GM19193 (cell line): ENCODE results near the gene DHRS12.

ENCODE experiments used
- POLR2A ChIP-seq: IDR thresholded peaks from 4 replicates; pipeline ENCODE4 v1.6.1; 2011; ENCODE audit not compliant: insufficient read depth, insufficient read length; ENCODE audit errors: extremely low read depth

Gene DHRS12

GRCh38 chr13:51768976-51769375 is 35.0 kb downstream of the DHRS12 start:
- TF ChIP-seq POLR2A = no peak

GRCh38 chr13:51768378-51768921 is 35.5 kb downstream of the DHRS12 start:
- no peak for TF ChIP-seq POLR2A

- no peak for TF ChIP-seq POLR2A
These were observed 36.9 kb downstream of the DHRS12 start for GRCh38 chr13:51767100-51767499.

- TF ChIP-seq POLR2A = no peak
These were observed 38.8 kb downstream of the DHRS12 start for GRCh38 chr13:51765142-51765515.

GRCh38 chr13:51764184-51765141 is 39.5 kb downstream of the DHRS12 start:
- peak; percentile 66 for TF ChIP-seq POLR2A

GRCh38 chr13:51763486-51763885 is 40.5 kb downstream of the DHRS12 start:
- TF ChIP-seq POLR2A = no peak

- no peak for TF ChIP-seq POLR2A
These were observed 42.2 kb downstream of the DHRS12 start for GRCh38 chr13:51761643-51762350.

GRCh38 chr13:51760592-51760991 is 43.4 kb downstream of the DHRS12 start:
- TF ChIP-seq POLR2A = no peak

- no peak for TF ChIP-seq POLR2A
These were observed 44.7 kb downstream of the DHRS12 start for GRCh38 chr13:51759240-51759639.

- TF ChIP-seq POLR2A = no peak
These were observed 45.3 kb downstream of the DHRS12 start for GRCh38 chr13:51758691-51759090.

GRCh38 chr13:51756651-51757050 is 47.3 kb downstream of the DHRS12 start:
- TF ChIP-seq POLR2A = no peak

GRCh38 chr13:51747438-51748434 is 56.2 kb downstream of the DHRS12 start:
- no peak for TF ChIP-seq POLR2A

GRCh38 chr13:51746802-51747201 is 57.2 kb downstream of the DHRS12 start:
- no peak for TF ChIP-seq POLR2A

GRCh38 chr13:51745243-51745642 is 58.7 kb downstream of the DHRS12 start:
- TF ChIP-seq POLR2A = no peak
